Fibroblast of lung (primary cell): ENCODE measurements around the gene ECHDC3.

Experiments used
- EZH2 ChIP-seq: IDR thresholded peaks from 2 replicates; pipeline ENCODE4 v1.5.1; 2012; ENCODE audit warnings: low read length, control low read depth, mild to moderate bottlenecking; ENCODE audit errors: missing control alignments
- TF ChIP-seq, protein P1 (sequence below), 2 donors: IDR thresholded peaks in 1 of 2; conservative IDR thresholded peaks in 1 of 2; 1 replicate in 1 of 2; 2 replicates in 1 of 2; pipeline ENCODE4 v1.5.1; 2011 to 2012; ENCODE audit warnings: low read length in 2 of 2, control low read depth in 1 of 2, inconsistent platforms in 1 of 2, low read depth in 1 of 2, mild to moderate bottlenecking in 1 of 2

DNA sequence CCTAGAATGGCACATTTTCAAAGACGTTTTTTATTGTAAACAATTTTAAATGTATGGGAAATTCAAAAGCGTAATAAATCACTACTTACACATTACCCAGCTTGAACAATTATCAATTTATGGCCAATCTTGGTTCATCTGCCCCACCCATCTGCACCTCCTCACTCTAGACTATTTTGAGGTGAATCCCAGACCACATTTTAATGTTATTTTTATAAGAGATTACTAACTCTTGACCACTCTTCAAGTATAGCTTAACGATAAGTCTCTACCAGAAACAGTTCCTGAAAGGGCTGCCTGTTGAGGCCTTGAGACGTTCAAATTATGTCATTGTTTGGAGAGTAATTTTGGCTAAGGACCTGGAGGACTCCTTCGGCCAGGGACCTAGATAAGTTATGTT is 33.2 kb downstream of the ECHDC3 start:
- TF ChIP-seq, protein P1, sequence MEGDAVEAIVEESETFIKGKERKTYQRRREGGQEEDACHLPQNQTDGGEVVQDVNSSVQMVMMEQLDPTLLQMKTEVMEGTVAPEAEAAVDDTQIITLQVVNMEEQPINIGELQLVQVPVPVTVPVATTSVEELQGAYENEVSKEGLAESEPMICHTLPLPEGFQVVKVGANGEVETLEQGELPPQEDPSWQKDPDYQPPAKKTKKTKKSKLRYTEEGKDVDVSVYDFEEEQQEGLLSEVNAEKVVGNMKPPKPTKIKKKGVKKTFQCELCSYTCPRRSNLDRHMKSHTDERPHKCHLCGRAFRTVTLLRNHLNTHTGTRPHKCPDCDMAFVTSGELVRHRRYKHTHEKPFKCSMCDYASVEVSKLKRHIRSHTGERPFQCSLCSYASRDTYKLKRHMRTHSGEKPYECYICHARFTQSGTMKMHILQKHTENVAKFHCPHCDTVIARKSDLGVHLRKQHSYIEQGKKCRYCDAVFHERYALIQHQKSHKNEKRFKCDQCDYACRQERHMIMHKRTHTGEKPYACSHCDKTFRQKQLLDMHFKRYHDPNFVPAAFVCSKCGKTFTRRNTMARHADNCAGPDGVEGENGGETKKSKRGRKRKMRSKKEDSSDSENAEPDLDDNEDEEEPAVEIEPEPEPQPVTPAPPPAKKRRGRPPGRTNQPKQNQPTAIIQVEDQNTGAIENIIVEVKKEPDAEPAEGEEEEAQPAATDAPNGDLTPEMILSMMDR (conservative IDR thresholded peaks at IDR 0.05 in 1 of 2, IDR thresholded peaks at IDR 0.05 in 1 of 2; ENCODE audit: low read depth in 1 of 2, low read length in 2 of 2): no peak
- no peak for TF ChIP-seq EZH2
